A673 (cell line): ENCODE results near the gene ATP6V1C2.

Experiments
- EZH2 ChIP-seq: fragments of 200-600 bp; sonication (generic); IDR thresholded peaks from 2 replicates; pipeline ENCODE4 v1.6.1; 2017; ENCODE audit warnings: borderline replicate concordance, low read depth, mild to moderate bottlenecking, mixed read lengths, antibody characterized with exemption, low read length; ENCODE audit not compliant: poor library complexity, severe bottlenecking
- TF ChIP-seq, protein P1 (sequence below): fragments of 300-800, 200-600 bp; sonication (generic); conservative IDR thresholded peaks from 2 replicates; pipeline ENCODE4 v1.5.1; 2017; ENCODE audit warnings: low read depth, mild to moderate bottlenecking, antibody characterized with exemption, low read length, moderate library complexity, mixed read lengths

DNA sequence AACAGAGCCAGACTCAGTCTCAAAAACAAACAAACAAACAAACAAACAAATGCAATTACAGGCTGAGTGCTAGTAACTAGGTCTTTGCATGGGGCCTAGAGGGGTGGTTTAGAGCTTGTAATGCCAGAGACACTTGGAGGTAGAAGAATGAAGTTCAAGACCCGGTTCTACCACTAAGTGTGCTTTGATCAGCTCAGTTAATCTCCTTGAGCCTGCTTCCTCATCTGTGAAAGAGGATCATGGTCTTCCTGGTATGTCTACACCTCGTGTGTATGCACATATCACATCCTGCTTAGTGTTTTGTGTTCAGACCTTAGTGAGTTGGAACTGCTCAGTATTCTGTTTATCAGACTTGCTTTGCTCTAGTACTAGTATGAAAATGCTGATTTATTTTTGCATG lies 4.8 kb upstream of the ATP6V1C2 start:
- TF ChIP-seq, protein P1, sequence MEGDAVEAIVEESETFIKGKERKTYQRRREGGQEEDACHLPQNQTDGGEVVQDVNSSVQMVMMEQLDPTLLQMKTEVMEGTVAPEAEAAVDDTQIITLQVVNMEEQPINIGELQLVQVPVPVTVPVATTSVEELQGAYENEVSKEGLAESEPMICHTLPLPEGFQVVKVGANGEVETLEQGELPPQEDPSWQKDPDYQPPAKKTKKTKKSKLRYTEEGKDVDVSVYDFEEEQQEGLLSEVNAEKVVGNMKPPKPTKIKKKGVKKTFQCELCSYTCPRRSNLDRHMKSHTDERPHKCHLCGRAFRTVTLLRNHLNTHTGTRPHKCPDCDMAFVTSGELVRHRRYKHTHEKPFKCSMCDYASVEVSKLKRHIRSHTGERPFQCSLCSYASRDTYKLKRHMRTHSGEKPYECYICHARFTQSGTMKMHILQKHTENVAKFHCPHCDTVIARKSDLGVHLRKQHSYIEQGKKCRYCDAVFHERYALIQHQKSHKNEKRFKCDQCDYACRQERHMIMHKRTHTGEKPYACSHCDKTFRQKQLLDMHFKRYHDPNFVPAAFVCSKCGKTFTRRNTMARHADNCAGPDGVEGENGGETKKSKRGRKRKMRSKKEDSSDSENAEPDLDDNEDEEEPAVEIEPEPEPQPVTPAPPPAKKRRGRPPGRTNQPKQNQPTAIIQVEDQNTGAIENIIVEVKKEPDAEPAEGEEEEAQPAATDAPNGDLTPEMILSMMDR, result no peak
- TF ChIP-seq EZH2, result no peak
